Colon (tissue), 2 donors: Measurements from ENCODE around the gene RPL3.
"Not testable (repeated sequence)": the region's sequence is repeated elsewhere in the genome, so short reads cannot be mapped to it uniquely, and the experiment has no call there.

Experiments used
- FAIRE-seq: peaks from 2 replicates; lab custom pipeline; 2012; peaks lifted over from hg19 to GRCh38; lab: Jason Lieb, UNC
- donor health status: control.
- donor health status: control.

RPL3 gene

GRCh38 chr22:39351689-39352214 lies 32.3 kb upstream of the RPL3 start:
- FAIRE-seq: no peak

GRCh38 chr22:39350757-39351688 lies 31.6 kb upstream of the RPL3 start:
- no peak for FAIRE-seq

GRCh38 chr22:39349967-39350726 lies 30.7 kb upstream of the RPL3 start, which contains the start of gene SYNGR1:
SYNGR1 (plus strand) TSS chr22:39349991; CDS start chr22:39350011, 20 bp downstream.
- no peak for FAIRE-seq

GRCh38 chr22:39349506-39349966 lies 30.1 kb upstream of the RPL3 start:
- FAIRE-seq: no peak

GRCh38 chr22:39348909-39349505 lies 29.6 kb upstream of the RPL3 start:
- FAIRE-seq: no peak

- no peak for FAIRE-seq
Observed at GRCh38 chr22:39345231-39345630, 25.8 kb upstream of the RPL3 start.

- no peak for FAIRE-seq
Observed at GRCh38 chr22:39344046-39344390, 24.6 kb upstream of the RPL3 start.

GRCh38 chr22:39343259-39344045 lies 24.0 kb upstream of the RPL3 start:
- FAIRE-seq: no peak

- no peak for FAIRE-seq
Observed at GRCh38 chr22:39341179-39341578, 21.8 kb upstream of the RPL3 start.

- not testable (repeated sequence) for FAIRE-seq
Observed at GRCh38 chr22:39339775-39340174, 20.4 kb upstream of the RPL3 start.

GRCh38 chr22:39336411-39336810 lies 17.0 kb upstream of the RPL3 start:
- FAIRE-seq: no peak

GRCh38 chr22:39332441-39333064 lies 13.1 kb upstream of the RPL3 start:
- FAIRE-seq: no peak

- FAIRE-seq: not testable (repeated sequence)
Observed at GRCh38 chr22:39330553-39330952, 11.1 kb upstream of the RPL3 start.

- no peak for FAIRE-seq
Observed at GRCh38 chr22:39327995-39328754, 8.8 kb upstream of the RPL3 start.

- no peak for FAIRE-seq
Observed at GRCh38 chr22:39325392-39325932, 6.0 kb upstream of the RPL3 start.

GRCh38 chr22:39320616-39321029 lies 1.2 kb upstream of the RPL3 start:
- FAIRE-seq: not testable (repeated sequence)

- no peak for FAIRE-seq
Observed at GRCh38 chr22:39318507-39319283, 728 bp downstream of the RPL3 start.

GRCh38 chr22:39317775-39318506 lies 1.5 kb downstream of the RPL3 start:
- FAIRE-seq: no peak
